MM.1S (cell line): ENCODE measurements around the gene HSD17B11.
"Not testable (repeated sequence)": the region's sequence is repeated elsewhere in the genome, so short reads cannot be mapped to it uniquely, and the experiment has no call there.

ENCODE experiments used
- DNase-seq: peaks from one replicate; pipeline ENCODE4 v3.0.0-alpha.2; 2015
- H2AFZ ChIP-seq: fragments of 300-600 bp; sonication (generic); 2 replicates; pipeline ENCODE4 v1.6.0; 2016; ENCODE audit warnings: antibody characterized with exemption, low read length
- H3F3A ChIP-seq: fragments of 300-600 bp; sonication (generic); 2 replicates; pipeline ENCODE4 v1.6.1; 2016; ENCODE audit warnings: mild to moderate bottlenecking, antibody characterized with exemption, low read length, moderate library complexity, mixed read lengths; ENCODE audit not compliant: insufficient read depth
- H3K27ac ChIP-seq: fragments of 300-600 bp; sonication (generic); 2 replicates; pipeline ENCODE4 v1.5.1; 2016; ENCODE audit warnings: mild to moderate bottlenecking, low read length
- H3K27me3 ChIP-seq: fragments of 300-600 bp; sonication (generic); replicated peaks from 2 replicates; pipeline ENCODE4 v1.6.0; 2016; ENCODE audit warnings: low read length; ENCODE audit not compliant: insufficient read depth
- H3K36me3 ChIP-seq: fragments of 300-600 bp; sonication (generic); replicated peaks from 2 replicates; pipeline ENCODE4 v1.6.1; 2016; ENCODE audit warnings: mild to moderate bottlenecking, low read length, mixed read lengths; ENCODE audit not compliant: insufficient read depth
- H3K4me1 ChIP-seq: fragments of 300-600 bp; sonication (generic); 2 replicates; pipeline ENCODE4 v1.6.1; 2016; ENCODE audit warnings: low read length, mixed read lengths
- H3K4me2 ChIP-seq: fragments of 300-600 bp; sonication (generic); 2 replicates; pipeline ENCODE4 v1.6.0; 2016; ENCODE audit warnings: low read depth, low read length
- H3K4me3 ChIP-seq: fragments of 300-600 bp; sonication (generic); 2 replicates; pipeline ENCODE4 v1.5.1; 2016; ENCODE audit warnings: low read length, mixed read lengths
- H3K79me2 ChIP-seq: fragments of 300-600 bp; sonication (generic); 2 replicates; pipeline ENCODE4 v1.6.1; 2016; ENCODE audit warnings: mixed run types, low read length, mixed read lengths
- H3K9ac ChIP-seq: fragments of 300-600 bp; sonication (generic); 2 replicates; pipeline ENCODE4 v1.6.1; 2016; ENCODE audit warnings: low read length, mixed read lengths
- H3K9me2 ChIP-seq: fragments of 300-600 bp; sonication (generic); replicated peaks from 2 replicates; pipeline ENCODE4 v1.6.1; 2016; ENCODE audit warnings: mild to moderate bottlenecking, low read length, mixed read lengths; ENCODE audit not compliant: insufficient read depth
- H3K9me3 ChIP-seq: fragments of 300-600 bp; sonication (generic); replicated peaks from 2 replicates; pipeline ENCODE4 v1.6.1; 2016; ENCODE audit warnings: mild to moderate bottlenecking, low read length, mixed read lengths; ENCODE audit not compliant: insufficient read depth
- H4K20me1 ChIP-seq: fragments of 300-600 bp; sonication (generic); 2 replicates; pipeline ENCODE4 v1.6.1; 2016; ENCODE audit warnings: mild to moderate bottlenecking, low read length, moderate library complexity, mixed read lengths; ENCODE audit not compliant: insufficient read depth
- CTCF ChIP-seq: fragments of 300-600 bp; sonication (generic); IDR thresholded peaks from 2 replicates; pipeline ENCODE4 v1.5.1; 2016; ENCODE audit warnings: antibody characterized with exemption, low read length, mixed read lengths
- EZH2 ChIP-seq: fragments of 300-600 bp; sonication (generic); optimal IDR thresholded peaks from 2 replicates; pipeline ENCODE3; 2017; ENCODE audit warnings: low read depth, mild to moderate bottlenecking, antibody characterized with exemption, low read length, mixed read lengths
- EZH2phosphoT487 ChIP-seq: fragments of 300-600 bp; sonication (generic); IDR thresholded peaks from 2 replicates; pipeline ENCODE4 v1.6.1; 2018; ENCODE audit warnings: antibody characterized with exemption, low read length

The HSD17B11 gene

GRCh38 chr4:87422104-87423052 is 31.4 kb upstream of the HSD17B11 start, which contains the start of gene NUDT9:
TSS of gene NUDT9 (plus strand) at chr4:87422573. CDS start at chr4:87422906, 333 bp downstream.
- Histone ChIP-seq H3K36me3 (no peaks in the 10 kb centered on the region), H3K4me1 (0 out of 2 replicates have a peak, but pooled peaks cover 7% of the 10 kb centered on the region), H4K20me1 (no peaks in the 10 kb centered on the region), H3K27me3 (no peaks in the 10 kb centered on the region), H2AFZ (peak within 1 kb of the TSS; percentile 68), H3K9me3 (no peaks in the 10 kb centered on the region), H3K79me2 (peaks cover 26% of the 10 kb centered on the region), H3K4me3 (peak within 1 kb of the TSS; percentile 69), H3K9me2 (no peaks in the 10 kb centered on the region), H3F3A (peaks cover 8% of the 10 kb centered on the region; the same call in 1 of the 2 replicates), H3K9ac (peak within 1 kb of the TSS; percentile 69), H3K4me2 (peak within 1 kb of the TSS; percentile 89), H3K27ac (peak within 1 kb of the TSS; percentile 86)
- 0 out of 2 replicates have a peak, but pooled peaks have one; percentile 4 for TF ChIP-seq CTCF
- no peak for TF ChIP-seq EZH2phosphoT487
- peak; percentile 89 for DNase-seq

- Histone ChIP-seq H3K9ac (no peak overlapping the region), H3K4me2 (no peak overlapping the region)
- TF ChIP-seq EZH2phosphoT487 = no peak
Observed at GRCh38 chr4:87420276-87420830, 29.4 kb upstream of the HSD17B11 start.

GRCh38 chr4:87419578-87420249 is 28.7 kb upstream of the HSD17B11 start:
- TF ChIP-seq EZH2 (no peak), CTCF (no peak), EZH2phosphoT487 (no peak)
- H3K4me3 ChIP-seq = no peak overlapping the region
- no peak overlapping the region for H3K4me2 ChIP-seq
- peaks cover 8% of the 10 kb centered on the region; the same call in 1 of the 2 replicates for H3F3A ChIP-seq
- H2AFZ ChIP-seq = no peak overlapping the region
- no peaks in the 10 kb centered on the region for H3K9me3 ChIP-seq
- peaks cover 15% of the 10 kb centered on the region for H3K79me2 ChIP-seq
- no peaks in the 10 kb centered on the region for H3K9me2 ChIP-seq
- H3K9ac ChIP-seq = no peak overlapping the region
- H3K4me1 ChIP-seq = 0 out of 2 replicates have a peak, but pooled peaks cover 7% of the 10 kb centered on the region
- DNase-seq = no peak
- H3K27ac ChIP-seq = no peak overlapping the region
- no peaks in the 10 kb centered on the region for H3K27me3 ChIP-seq
- H3K36me3 ChIP-seq = no peaks in the 10 kb centered on the region
- H4K20me1 ChIP-seq = no peaks in the 10 kb centered on the region

More at GRCh38 chr4:87420276-87420830, 29.4 kb upstream of the HSD17B11 start:
- Histone ChIP-seq H3K36me3 (no peaks in the 10 kb centered on the region), H3K27ac (no peak overlapping the region), H3F3A (peaks cover 8% of the 10 kb centered on the region; the same call in 1 of the 2 replicates), H2AFZ (no peak overlapping the region), H3K79me2 (peaks cover 21% of the 10 kb centered on the region), H3K27me3 (no peaks in the 10 kb centered on the region), H3K4me1 (0 out of 2 replicates have a peak, but pooled peaks cover 7% of the 10 kb centered on the region), H3K9me3 (no peaks in the 10 kb centered on the region), H3K4me3 (no peak overlapping the region), H3K9me2 (no peaks in the 10 kb centered on the region), H4K20me1 (no peaks in the 10 kb centered on the region)
- no peak for DNase-seq

- not testable (repeated sequence) for H3F3A ChIP-seq, H3K9me2 ChIP-seq, H3K36me3 ChIP-seq, H3K27ac ChIP-seq, H4K20me1 ChIP-seq, H3K79me2 ChIP-seq, H3K9ac ChIP-seq, H3K4me2 ChIP-seq, H3K9me3 ChIP-seq, H3K27me3 ChIP-seq, H3K4me3 ChIP-seq, H2AFZ ChIP-seq, DNase-seq, H3K4me1 ChIP-seq
Observed at GRCh38 chr4:87418410-87418809, 27.4 kb upstream of the HSD17B11 start.
